Hematopoietic multipotent progenitor cell treated with erythropoietin and hydrocortisone succinate and interleukin-3 and kit ligand, for 8 days (in vitro differentiated cells): ENCODE measurements around the gene MAFG.
A peak's percentile ranks its signal among the peaks of the same experiment; 100 is the strongest.

ENCODE experiments used
- DNase-seq: peaks from one replicate; pipeline ENCODE4 v3.0.0-alpha.2; 2015

Gene MAFG

DNA sequence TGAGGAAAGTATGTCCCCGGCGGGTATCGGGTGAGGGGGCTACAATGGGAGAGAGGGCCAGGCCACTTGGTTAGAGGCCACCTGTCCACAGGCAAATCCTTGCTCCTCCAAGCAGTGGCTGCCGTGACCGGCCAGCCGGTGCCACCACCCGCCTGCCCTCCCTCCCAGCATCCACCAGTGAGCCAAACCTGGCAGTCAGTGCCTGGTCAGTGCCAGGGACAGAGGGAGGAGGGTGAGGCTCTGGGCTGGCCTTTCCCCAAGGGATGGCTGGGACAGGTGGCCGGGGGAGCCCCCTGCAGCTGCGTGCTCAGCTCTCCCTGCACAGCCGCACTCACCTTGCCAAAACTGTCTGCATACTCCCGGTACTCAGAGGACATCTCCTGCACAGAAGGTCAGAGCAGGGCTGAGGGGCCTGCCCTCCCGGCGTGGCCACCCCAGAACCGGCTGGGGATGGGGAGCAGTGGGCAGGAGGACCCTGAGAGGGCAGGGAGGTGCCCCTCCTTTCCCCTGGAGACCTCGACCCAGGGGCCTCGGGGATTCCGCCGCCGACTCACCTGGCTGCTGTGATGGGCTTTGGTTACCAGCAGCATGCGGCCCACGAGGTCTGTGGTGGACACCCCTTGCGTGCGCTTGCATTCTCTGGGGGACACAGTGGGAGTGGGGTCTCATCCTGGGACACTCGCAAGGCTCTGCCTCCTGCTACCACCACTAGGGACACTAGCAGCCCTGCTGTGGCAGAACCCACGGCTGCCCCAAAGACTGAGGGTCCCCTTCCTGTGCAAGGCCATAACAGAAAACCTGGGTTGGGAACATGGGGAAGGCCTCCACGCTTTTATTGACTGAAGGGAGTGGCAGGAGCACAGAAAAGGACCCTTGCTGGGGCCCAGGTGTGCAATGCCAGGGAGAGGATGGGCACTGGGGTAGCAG lies 20.1 kb downstream of the MAFG start:
- DNase-seq: no peak

DNA sequence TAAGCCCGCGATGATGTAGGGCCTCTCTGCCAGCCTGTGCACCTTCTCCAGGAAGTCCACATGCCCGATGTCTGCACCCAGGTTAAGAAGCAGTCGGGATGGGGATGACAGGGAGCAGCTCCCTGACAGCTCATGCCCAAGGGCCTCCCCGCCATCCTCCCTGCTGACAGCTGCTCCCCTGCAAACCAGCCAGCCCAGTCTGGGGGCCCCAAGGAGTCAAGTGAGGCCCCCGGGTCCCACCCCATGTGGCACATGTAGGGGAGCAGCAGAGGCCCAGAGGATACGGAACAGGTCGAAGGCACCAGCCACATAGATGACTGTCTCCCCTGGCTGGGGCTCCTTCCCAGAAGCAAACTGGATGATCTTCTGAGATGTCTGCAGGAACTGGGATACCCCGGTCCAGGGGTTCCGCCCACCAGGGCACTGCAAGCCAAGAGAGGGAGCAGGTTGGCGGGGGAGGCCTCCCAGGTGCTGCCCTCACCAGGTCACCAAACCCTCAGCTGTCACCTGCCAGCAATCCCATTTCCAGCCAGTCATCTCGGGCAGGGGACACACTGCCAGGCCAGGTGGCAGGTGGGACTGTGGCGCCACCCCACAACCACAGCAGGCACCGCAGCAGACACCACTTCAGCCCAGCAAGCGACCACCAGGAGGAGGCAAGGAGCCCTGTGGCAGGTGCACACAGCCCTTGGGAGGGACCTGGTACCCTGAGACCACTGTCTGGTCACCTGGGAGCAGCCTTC lies 20.9 kb downstream of the MAFG start:
- DNase-seq: no peak

DNA sequence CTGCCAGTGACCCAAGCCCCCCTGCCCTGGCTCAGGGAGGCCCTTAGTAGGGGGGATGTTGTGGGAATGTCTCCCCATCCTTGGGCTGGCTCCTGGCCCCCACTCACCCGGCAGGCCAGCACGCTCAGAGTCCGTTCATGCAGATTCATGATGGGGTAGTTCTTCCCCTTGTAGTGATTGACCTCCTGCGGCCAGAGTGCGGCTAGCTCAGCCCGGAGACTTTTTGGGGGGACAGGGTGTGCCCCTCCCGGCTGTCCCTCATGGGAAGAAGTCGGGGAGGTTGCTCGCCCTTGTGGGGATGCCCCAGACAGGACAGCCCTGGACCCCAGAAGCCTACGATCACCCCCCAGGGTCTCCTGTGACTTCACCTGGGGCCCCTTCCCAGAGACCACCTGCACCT lies 21.5 kb downstream of the MAFG start:
- no peak for DNase-seq

DNA sequence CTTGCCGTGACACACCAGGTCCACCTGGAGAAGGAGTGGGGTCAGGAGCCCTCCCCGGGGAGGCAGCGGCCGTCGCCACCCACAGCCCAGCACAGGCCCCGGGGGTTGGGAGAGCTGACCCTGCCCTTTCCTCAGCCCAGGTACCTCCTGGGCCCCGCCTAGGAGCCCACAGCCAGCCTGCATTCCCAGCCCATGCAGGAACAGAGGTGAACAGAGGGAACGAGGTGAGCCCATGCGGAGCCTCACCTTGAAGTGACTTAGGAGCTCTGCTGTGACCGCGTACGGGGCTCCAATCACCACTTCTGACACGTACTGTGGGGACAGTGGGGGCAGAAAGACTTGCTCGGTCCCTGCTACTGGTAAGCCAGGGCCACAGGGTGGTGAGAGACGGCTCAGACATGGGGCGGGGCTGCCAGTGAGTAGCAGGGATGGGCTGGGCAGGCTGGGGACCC lies 22.1 kb downstream of the MAFG start:
- DNase-seq: no peak

DNA sequence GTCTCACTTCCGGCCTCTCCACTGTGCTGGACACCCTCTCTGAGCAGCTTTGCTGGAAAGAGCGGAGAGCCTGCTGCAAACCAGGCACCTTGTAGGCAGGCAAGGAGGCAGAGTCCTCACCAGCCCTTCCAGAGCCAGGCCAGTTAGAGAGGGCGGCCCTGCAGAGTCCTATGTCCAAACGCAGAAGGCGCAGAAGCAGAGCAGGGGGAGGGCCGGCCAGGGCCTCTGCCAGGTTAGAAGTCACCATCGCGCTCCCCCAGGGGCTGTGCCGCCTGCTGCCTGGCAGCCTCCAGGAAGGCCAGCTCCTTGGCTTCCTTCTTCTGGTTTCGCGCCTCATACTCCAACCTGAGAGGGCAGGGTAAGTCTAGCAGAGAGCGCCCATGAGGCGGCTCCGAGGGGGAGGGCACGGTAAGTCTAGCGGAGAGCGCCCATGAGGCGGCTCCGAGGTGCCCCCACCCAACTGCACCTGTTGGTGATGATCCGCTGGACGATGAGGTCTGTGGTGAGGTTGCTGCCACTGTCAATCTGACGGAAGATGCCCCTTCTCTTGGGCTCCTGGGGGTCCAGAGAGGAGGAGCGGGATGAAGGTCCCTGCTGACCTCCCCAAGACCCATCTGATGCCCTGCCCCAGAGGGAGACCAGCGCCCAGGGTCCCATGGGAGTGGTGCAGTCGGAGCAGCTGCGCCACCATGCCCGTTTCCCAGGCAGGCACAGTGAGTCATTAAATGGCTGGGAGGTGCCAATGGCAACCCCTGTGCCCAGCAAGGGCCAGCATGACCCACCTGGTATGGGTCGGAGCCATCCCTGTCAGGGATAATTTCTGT lies 22.7 kb downstream of the MAFG start:
- DNase-seq: no peak

DNA sequence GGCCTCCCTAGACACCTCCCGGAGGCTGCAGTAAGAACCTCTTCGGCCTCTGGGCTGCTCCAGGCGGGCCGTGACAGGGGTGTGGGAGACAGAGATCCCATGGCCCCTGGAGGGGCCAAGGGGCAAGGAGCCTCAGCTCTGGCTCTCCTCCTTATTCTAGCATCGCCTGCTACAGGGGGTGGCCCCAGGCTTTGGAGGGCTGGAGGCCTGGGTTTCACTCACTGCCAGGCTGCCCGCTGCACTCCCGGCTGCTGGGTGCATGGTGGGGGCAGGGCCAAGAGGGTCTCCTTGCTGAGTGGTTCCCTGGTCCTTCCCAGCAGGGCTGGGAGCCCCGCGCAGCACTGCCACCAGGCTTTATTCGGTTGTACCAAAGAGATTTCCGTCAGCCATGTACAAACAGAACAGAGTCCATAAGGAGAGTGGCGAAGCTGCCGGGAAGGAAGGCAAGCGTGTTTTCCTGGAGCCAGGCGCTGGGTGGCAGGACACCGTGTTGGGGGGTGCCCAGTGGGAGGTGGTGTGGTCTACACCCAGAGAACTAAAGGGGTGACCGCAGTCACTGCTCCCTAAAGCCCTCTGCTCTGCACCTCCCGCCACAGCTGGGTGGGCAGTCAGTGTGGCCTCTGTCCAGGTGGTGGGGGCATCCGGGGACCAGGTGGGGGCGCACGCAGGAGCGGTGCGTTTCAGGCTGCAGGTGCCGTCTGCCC lies 23.5 kb downstream of the MAFG start:
- DNase-seq: no peak

DNA sequence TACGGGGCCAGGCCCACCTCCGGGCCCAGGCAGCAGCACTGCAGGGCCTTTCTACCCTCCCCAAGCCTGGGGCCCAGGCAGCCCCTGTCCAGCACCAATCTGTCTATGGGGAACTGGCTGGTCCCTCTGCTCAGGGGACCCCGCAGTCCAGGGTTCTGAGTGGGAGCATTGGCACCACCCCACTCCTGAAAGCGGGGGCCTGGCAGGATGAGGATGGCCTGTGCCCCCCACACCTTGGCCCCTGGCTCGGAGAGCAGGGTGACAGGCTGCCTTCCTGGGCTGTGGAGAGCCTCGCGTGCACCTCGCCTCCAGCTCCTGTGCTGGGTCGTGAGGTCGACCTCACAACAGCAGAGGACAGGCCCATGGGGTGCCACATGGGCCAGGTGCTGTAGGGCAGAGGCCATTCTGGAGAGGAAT lies 24.1 kb downstream of the MAFG start:
- no peak for DNase-seq

DNA sequence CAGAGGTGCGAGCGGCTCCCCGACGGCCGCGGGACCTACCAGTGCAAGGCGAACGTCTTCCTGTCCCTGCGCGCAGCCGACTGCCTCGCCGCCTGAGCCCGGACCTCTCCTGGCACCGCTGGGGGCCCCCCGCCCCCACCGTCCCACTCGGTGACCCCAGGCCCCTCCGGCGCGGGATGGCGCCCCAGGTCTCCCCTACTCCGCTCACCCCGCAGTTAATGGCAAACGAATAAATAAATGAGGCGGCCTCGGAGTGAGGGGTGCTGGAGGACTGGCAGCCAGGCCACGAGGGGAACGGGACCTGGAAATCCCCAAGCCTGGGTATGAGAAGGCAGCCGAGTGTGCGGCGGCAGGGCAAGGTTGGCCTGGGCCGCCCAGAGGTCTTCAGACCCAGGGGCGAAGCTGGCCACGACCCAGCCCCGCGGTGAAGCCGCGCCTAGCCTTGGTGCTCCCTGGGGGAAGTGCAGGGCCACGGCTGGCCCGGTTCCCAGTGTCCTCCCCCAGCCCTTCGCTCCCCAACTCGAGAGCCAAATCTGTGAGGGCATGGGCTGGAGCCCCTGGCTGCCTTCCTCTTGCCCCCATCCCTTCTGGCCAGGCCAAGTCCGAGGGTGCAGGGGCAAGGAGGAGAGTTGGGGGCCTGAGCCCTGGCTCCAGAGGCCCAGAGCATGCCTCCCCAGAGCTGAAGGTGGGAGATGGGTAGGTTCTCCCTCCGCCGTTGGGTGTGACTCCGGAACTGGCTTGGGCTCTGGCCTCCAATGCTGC lies 24.7 kb downstream of the MAFG start:
- DNase-seq: peak; percentile 28

DNA sequence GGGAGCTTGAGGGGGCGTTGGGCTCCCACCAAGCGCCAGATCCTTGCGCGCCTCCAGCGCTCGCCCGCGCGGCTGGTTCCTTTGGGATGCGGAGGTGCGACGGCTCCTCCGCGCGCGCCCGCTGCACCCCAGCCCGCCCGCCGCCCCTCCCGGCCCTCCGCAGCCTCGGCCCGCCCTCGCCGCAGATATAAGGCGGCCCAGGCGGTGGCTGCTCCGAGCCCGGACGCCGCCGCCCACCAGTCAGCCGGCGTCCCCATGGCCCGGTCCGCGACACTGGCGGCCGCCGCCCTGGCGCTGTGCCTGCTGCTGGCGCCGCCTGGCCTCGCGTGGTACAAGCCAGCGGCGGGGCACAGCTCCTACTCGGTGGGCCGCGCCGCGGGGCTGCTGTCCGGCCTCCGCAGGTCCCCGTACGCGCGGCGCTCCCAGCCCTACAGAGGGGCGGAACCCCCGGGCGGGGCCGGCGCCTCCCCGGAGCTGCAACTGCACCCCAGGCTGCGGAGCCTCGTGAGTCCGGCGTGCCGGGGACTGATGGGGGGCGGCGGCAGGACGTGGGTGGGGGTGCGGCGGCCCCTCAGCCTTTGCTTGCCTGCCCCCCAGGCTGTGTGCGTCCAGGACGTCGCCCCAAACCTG lies 25.4 kb downstream of the MAFG start, which contains the start of gene NPB:
TSS of gene NPB (plus strand) at position 216 of the 630 bp plus-strand sequence. CDS start at position 256, 40 bp downstream.
- peak; percentile 57 for DNase-seq

DNA sequence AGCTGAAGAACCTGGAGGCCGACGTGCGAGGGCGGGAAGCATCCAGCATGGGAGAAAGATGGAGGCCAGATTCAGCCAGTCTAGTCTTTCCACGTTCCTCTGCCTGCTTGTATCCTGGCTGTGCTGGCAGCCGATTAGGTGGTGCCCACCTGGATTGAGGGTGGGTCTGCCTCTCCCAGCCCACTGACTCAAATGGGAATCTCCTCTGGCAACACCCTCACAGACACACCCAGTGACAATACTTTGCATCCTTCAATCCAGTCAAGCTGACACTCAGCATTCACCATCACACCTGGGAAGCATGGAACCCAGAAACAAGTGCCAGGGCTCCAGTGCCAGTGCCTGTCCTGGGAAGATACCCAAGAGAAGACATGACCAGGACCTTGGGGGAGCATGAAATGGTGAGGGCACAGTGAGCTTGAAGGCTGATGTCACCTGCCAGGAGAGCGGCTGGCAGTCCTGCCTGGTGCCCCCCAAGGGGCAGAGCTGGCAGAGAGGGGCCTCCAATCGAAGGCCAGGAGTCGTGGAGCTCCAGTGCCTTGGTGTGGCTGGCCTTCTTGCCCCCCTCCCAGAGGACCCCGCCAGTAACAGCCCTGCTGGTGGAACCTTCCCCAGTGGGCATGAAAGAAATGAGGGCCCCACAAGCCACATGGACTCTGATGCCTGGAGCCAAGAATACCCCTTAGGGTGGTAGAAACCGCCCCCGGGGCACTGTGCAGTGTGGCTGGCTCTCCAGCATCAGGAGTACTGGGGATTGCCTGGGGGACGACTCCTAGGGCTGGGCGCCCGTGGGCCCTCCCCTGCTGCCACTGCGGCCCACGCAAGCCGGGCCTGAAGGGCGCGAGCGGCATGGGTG lies 26.1 kb downstream of the MAFG start:
- no peak for DNase-seq

DNA sequence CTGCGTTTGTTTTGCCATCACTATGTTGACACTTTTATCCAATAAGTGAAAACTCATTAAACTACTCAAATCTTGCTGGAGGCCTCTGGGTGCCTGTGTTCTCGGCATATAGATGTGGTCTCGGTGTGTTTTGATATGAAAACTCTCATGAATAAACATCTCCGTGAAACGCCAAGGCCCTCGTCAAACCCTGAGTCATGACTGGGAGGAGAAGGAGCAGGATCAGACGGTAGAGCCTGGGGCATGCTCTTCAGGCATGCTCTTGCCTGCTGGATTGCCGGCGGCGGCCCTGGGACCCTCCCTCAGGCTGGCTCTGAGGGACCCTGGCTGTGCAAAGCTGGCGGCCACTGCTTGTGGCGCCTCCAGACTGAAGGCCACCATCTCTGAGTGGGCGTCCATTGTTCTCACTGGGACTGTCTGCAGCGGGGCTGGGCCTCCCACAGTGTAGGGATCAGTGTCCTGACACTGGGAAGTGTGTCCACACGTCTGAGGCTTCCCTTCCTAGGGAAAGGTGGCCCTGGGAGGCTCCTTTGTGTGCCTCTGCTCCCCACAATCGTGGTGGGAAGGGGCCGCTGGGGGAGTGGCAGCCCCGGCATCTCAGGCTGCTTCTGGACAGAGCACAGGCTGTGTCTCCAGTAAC lies 27.2 kb downstream of the MAFG start:
- no peak for DNase-seq

DNA sequence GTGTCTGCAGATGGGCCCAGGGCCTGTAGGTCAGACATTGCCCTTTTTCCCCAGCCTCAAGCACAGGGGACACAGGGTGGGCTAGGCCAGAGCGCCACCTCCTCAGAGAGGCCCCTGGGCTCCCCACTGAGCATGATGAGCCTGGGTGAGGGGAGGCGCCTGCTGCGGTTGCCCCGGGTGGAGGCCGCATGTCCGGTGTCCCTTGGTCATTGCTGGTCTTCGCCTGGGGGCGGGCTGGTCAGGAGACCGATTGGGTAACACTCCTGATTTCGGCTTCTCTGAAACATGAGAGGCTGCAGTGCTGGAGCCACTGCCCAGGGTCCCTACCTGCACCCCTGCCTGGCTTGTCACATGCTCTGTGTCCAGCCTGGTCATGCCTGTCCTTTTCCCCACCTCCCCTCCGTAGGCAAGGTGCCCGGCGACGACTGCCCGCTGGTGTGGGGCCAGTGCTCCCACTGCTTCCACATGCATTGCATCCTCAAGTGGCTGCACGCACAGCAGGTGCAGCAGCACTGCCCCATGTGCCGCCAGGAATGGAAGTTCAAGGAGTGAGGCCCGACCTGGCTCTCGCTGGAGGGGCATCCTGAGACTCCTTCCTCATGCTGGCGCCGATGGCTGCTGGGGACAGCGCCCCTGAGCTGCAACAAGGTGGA lies 27.9 kb downstream of the MAFG start:
- no peak for DNase-seq

DNA sequence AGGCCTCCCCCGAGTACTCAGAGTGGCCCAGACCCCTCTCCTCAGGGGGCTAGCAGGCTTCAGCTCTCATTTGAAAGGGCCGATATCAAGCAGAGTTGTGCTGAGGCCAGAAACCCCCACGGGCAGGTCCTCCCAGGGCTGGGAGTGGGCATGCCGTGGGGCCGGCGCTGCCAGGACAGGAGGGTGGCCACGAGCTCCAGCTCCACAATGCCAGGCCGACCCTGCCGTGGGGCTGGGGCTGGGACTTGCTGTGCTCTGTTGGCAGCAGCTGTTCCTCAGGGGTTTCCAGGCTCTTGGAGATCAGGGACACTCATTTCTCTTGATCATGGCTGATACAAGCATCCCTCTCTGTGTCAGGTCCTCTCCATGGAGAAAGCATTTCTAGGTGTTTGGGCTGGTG lies 28.6 kb downstream of the MAFG start:
- no peak for DNase-seq

DNA sequence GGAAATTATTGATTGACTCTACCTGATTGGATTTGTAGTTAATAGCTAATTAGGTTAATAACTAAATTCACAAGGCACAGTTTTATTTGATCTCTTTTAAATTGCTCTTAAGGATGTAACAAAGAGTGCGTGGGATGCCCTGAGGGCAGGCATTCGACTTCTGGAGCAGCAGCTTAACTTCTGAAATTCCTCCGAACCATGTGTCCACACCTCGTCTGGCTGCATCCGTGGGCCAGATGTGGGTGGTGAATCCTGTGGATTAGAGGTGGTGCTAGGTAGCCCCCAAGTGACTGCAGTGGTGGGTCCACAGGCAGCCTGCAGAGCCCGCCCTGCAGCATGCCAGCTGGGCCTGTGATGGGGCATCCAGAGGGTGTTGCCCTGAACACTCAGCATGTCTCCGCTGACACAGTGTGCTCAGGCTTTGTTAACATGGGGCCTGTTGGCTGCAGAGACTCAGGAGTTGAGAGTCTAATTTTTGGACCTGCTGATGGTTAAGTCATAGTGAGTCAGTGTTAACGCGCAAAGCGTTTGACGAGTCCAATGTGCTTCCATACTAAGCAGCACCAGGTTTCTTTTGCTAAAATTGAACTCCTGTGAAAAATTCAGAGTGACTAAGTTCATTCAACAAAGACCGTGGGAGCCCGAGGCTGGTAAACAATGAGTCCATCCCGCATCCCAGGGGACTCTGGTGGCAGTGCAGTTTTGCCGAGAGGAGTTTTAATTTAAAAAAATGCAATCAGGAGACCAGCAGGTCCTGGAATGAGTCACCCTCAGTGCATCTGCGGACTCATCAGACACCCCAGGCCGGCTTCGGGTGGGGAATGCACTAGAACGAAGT lies 29.3 kb downstream of the MAFG start:
- DNase-seq: no peak

DNA sequence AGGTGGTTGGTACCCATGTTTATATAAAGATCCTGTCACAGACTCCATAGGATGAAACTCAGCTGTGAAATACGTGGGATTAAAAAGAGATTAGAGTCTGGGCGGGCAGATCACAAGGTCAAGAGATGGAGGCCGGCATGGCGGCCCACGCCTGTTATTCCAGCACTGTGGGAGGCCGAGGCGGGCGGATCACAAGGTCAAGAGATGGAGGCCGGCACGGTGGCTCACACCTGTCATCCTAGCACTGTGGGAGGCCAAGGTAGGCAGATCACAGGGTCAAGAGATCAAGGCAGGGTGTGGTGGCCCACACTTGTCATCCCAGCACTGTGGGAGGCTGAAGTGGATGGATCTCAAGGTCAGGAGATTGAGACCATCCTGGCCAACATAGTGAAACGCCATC lies 32.1 kb downstream of the MAFG start:
- DNase-seq: no peak

DNA sequence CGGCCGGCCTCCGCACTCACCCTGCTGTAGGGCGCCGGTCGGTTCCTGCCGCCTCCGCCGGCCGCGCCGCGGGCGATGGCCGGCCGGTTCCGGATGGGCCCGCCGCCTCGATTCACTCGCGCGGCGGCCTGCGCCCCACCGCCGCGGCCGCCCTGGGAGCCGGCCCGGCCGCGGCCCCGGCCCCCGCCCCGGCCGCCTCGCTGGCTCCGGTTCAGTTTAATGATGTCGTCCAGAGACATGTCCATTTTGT lies 36.3 kb downstream of the MAFG start:
- DNase-seq: no peak

DNA sequence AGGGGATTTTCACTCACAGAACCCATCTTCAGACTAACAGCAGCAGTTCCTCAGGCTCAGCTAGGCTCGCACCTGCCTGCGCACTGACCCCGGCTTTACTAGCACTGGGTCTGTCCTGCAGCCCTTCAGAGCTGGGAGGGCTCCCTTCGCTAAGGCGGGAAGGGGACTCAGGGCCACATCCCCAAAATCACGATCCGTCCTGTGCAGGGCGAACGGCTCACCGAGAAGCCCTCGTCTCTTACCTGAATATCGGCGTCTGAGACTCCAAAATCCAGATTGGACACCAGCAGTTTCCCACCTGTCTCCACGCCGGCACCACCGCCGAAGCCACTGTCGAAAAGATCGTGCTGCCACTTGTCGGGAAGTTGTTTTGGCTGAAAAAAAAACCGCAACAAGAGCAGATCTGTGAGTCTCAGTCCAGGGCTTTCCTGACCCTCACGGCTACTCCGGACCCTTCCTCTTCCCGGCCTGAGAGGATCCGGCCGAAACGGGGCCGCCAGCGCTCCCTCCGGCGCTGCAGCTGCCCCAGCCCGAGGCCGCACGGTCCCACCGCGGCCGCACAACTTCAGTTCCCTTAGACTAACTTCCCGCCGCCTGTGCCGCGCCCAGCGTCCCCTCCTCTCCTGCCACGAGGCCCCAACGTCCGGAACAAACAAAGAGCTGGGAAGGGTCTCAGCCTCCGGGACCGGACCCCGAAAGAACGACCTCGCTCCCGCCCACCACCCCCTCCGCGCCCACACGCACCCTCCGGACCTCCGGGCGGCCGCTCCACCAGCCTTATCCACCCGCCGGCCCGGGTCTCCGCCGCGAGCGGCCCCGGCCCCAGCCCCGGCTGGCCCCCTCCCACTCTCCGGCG lies 36.9 kb downstream of the MAFG start:
- DNase-seq: peak; percentile 37
